Activated CD4-positive, alpha-beta T cell treated with anti-CD3 and anti-CD28 coated beads for 24 hours (primary cell): ENCODE measurements around the gene IL20.
A peak's percentile ranks its signal among the peaks of the same experiment; 100 is the strongest.

Source experiments
- DNase-seq, 2 donors: peaks; one replicate each; pipeline ENCODE4 v3.0.0-alpha.2; 2020; ENCODE audit warnings: low read depth in 2 of 2

Gene IL20

DNA sequence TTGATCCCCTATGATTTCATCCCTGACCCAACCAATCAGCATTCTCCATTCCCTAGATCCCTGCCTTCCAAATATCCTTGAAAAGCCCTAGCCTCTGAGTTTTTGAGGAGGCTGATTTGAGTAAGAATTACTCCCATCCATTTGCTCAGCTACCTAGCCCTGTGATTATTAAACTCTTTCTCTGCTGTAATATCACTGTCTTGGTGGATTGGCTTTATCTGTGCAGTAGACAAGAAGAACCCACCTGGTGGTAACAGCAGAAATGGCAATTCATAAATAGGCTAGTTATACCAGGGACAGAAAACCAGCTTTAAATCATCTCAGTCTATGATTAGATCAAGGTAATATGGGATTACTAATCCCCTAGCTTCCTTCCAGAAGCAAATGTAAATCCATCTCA, 13.0 kb downstream of the IL20 start:
- no peak for DNase-seq

GRCh38 chr1:206880314-206880713, 14.9 kb downstream of the IL20 start:
- DNase-seq = no peak

GRCh38 chr1:206882555-206882954, 17.1 kb downstream of the IL20 start:
- no peak for DNase-seq

- no peak for DNase-seq
Observed at GRCh38 chr1:206883160-206883559, 17.7 kb downstream of the IL20 start.

GRCh38 chr1:206883876-206884275, 18.5 kb downstream of the IL20 start:
- no peak for DNase-seq

DNA sequence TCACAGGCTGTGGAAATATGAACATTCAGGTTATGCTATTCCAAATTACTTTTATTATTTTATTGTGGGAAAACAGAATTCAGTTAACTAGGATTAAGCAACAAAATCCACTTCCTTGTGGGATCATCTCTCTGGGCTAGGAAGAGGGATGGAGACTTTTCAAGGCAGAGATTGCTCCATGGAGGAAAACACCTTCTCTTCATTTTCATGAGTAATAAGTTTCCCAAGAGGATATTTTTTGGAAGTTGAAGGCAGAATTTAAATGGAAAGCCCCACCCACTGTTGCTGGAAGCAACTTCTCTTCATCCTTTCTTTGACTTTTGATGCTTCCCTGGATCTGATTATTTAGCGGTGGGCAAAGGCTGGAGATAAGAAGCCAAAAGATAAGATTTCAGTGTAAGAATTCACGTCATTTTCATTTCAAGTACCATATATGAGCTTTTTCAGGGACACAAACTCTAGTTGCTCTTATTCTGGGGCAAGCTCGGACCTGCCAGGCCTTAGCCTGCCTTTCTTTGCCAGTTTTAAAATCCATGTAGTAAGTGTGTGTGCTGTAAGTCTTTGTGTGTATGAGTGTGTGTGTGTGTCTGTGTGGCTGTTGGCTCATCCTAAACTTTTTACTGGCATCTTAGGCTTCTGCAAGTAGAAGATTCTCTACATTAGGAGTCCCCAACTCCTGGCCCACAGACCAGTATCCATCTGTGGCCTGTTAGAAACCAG, 20.1 kb downstream of the IL20 start:
- DNase-seq = no peak

GRCh38 chr1:206886831-206887230, 21.4 kb downstream of the IL20 start:
- DNase-seq = no peak

DNA sequence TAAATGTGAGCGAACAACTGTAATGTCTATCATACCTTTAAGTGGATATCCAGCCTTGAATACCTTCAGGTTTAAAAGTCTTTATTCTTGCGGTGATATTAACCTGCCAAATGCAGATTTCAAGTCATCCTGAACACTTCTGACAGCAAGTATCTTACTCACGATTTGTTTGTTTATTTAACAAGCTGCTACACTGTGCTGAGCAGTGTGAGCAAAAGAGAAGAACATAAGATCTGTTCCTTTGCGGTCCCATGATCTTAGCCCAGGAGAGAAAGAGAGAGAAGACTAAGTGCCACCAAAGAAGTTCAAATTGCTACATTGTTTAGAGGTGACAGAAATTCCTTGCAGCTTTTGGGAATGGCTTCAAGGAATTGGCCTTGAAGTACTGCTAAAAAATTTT, 22.3 kb downstream of the IL20 start:
- DNase-seq = no peak

- DNase-seq = no peak
Observed at GRCh38 chr1:206890125-206891060, 25.0 kb downstream of the IL20 start.

- no peak for DNase-seq
Observed at GRCh38 chr1:206891412-206891811, 26.0 kb downstream of the IL20 start.

DNA sequence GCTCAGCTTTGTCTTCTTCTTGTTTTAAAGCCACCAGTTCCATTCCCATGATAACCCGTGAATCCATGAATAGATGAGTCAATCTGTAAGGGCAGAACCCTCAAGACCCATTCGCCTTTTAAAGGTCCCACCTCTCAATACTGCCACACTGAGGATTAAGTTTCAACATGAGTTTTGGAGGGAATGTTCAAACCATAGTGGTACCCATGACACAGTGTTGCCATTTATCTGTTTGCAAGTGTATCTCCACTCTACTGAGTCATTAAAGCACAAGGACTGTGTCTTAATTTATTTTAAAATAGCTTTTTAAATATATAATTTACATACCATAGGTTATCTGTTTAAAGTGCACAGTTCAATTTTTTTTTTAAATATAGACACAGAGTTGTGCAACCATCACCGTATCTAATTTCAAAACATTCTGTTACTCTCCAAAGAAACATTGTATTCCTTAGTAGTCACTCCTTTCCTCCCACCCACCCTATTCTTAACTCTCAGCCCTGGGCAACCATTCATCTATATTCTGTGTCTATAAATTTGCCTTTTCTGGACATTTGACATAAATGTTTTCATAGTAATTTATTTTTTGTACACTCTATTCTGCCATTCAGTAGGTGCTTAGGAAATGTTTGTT, 27.0 kb downstream of the IL20 start:
- DNase-seq = no peak

- DNase-seq = no peak
Observed at GRCh38 chr1:206893380-206893779, 28.0 kb downstream of the IL20 start.

DNA sequence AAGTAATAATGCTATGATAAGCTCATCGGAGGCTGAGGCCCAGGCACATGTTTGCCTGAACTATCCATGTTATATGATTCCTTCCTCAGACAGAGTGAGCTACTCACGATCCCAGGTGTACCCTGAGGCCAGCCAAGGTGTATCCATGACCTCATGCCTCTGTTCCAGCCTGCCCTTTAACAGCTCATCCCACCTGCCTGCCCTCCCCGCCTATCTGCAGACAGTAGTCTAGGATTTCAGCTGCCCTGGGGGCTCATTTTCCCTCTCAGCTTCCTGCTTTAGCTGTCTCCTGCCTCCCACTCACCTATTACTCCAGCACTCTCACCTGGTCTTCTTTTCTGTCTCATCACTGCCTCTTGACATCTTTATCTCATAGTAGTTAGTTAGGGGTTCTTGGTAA, 29.9 kb downstream of the IL20 start:
- DNase-seq = no peak

GRCh38 chr1:206895837-206896242, 30.4 kb downstream of the IL20 start:
- DNase-seq = no peak

- DNase-seq = no peak
Observed at GRCh38 chr1:206896261-206896660, 30.8 kb downstream of the IL20 start.

- DNase-seq = peak; percentile 50 to 57
Observed at GRCh38 chr1:206897175-206897574, 31.8 kb downstream of the IL20 start, which contains the start of gene IL24. TSS of gene IL24 (plus strand) at chr1:206897443. CDS start at chr1:206897833, 390 bp downstream.

DNA sequence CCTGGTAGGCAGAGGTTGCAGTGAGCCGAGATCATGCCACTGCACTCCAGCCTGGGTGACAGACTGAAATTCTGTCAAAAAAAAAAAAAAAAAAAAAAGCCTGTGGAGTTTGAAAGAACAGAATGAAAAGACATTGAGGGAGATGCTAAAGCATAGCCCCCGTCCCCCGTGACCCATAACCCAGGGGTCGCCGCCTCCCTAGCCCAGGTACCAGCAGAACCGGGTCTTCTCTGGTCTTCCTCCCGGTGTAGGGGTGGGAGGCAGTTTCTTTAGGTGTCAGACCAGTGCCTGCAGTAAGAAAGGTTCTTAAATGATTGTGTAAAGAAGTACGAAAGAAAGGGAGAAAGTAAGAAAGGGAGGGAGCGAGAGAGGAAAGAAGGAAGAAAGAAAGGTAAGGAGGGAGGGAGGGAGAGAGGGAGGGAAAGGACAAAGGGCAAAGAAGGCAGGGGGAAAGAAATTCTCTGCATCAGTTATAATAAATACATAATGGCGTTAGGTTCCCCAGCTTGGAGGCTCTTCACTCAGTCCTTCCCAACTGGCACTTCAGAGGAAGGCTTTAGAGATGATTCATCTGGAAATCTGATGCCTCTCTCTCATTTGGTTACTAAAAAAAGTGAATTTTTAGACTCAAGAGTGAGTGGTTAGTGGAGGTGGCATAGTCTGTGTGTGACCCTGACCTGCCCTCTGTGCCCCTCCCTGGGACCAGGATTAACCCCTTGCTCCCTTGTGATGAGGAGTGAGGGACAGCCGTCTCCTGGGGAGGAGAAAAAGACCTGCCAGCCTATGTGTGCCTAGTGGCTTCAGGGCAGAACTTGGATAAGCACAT, 32.9 kb downstream of the IL20 start:
- DNase-seq = no peak

DNA sequence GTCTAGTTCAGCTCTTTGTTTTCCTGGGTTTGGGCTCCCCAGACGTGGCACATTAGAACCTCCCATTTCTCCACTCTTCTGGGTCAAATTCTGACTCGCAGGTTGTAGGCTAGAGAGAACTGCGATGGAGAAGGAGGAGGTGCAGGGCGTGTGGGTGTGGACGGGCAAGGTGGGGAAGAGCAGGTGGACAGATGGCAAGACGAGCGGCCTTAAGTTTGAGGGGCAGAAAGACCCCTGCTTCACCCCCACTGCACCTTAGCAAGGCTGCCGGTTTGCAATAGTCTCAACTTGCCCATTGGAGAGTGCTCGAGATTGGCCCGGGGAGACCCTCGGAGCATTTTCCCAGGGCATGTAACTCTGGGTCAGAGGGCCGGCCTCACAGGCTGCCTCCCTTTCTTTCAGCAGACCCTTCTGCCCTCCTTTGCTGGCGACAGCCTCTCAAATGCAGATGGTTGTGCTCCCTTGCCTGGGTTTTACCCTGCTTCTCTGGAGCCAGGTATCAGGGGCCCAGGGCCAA, 33.5 kb downstream of the IL20 start:
- no peak for DNase-seq

DNA sequence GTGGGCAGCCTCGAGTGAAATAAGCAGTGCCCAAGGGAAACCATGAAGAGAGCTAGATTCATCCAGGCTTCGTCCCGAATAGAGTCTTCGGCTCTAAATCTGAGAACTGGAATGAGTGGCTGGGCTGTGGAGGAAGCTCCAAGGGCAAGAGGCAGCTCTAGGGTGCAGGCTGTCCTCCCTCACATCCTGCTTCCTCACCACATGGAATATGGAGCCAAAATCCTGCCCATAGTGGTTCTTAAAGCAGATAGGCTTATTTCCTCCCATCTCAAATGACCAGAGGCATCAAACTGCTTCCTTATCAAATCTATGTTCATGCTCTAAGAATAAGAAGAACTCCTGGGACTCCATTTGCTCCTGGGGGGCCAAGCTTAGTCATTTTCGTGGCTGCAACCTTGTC, 34.3 kb downstream of the IL20 start:
- DNase-seq = no peak

GRCh38 chr1:206900149-206900548, 34.7 kb downstream of the IL20 start:
- DNase-seq = no peak

DNA sequence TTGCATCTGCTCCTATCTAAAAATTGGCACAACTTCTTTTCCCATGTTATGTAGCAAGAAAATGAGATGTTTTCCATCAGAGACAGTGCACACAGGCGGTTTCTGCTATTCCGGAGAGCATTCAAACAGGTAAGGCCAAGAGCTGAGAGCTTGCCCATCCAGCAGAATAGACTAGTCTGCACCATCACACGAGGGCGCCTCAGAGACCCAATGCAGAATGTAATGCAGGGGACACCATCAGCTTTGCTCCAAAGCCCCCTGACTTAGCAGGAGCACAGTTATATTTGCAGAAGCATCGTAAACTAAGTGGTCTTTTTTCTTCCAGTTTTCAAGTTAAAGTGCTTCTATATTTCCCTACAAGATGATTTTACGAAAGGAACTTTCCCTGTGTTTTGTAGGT, 36.5 kb downstream of the IL20 start:
- no peak for DNase-seq
